HCT116 (cell line): ENCODE results near the gene RARB. TPM values are rescaled to one million over a fixed set of nuclear protein-coding genes. Genes with fewer than 3 reads are reported as not detected.

Experiments
- ATAC-seq: fragments of 200-7000 bp; cut with Tn5 transposase; 2 replicates; pipeline ENCODE4 v1.9.1; 2020; ENCODE audit warnings: mild to moderate bottlenecking, moderate library complexity
- BruUV-seq: library from RNA; stranded (reverse); fragments of 400-500 nt; replicated peaks from 2 replicates; lab custom pipeline; 2021; lab: Mats Ljungman, UMichigan
- CTCF ChIA-PET: fragments of 300-600 bp; sonication (Branson Sonifier 250); formaldehyde crosslinking; loops from one replicate; lab custom pipeline; 2021; ENCODE audit warnings: antibody characterized with exemption; lab: Charles Lee
- POLR2A ChIA-PET: fragments of 300-600, 350-600 bp; sonication (Branson Sonifier 250); formaldehyde crosslinking; loops from one replicate; lab custom pipeline; 2021; ENCODE audit warnings: antibody characterized with exemption; lab: Charles Lee
- RAD21 ChIA-PET, 2 experiments: fragments of 300-600 bp; sonication (Branson Sonifier 250); formaldehyde crosslinking; loops; one replicate each; lab custom pipeline; 2023; ENCODE audit warnings: low total read pairs in 2 of 2; ENCODE audit not compliant: uncharacterized antibody in 2 of 2, unreplicated experiment in 2 of 2, low non-redundant PET in 1 of 2; lab: Charles Lee
- DNase-seq: peaks from one replicate; pipeline ENCODE4 v3.0.0-alpha.2; 2010; ENCODE audit warnings: low read depth, low spot score
- H2AFZ ChIP-seq: fragments of 200-600 bp; shearing (Covaris generic), sonication (generic); 2 replicates; pipeline ENCODE4 v1.6.1; 2017; ENCODE audit warnings: low read depth, mixed run types, mixed read lengths, antibody characterized with exemption, low read length; ENCODE audit not compliant: poor library complexity, severe bottlenecking
- H3K27ac ChIP-seq: 2 replicates; pipeline ENCODE4 v1.5.1; 2012; ENCODE audit warnings: low read depth, low read length
- H3K27me3 ChIP-seq: fragments of 200-600 bp; sonication (generic); 2 replicates; pipeline ENCODE4 v1.6.1; 2016; ENCODE audit warnings: mixed run types, low read length, mixed read lengths; ENCODE audit not compliant: insufficient read depth
- H3K36me3 ChIP-seq, 2 experiments: fragments of 200-500 bp in 1 of 2; fragments of 200-600 bp in 1 of 2; sonication (Bioruptor generic) in 1 of 2; sonication (generic) in 1 of 2; 2 replicates each; pipeline versions ENCODE4 v1.5.1 to v1.6.1; 2014 to 2016; ENCODE audit warnings: low read length in 2 of 2, inconsistent platforms in 1 of 2, mixed read lengths in 1 of 2, mixed run types in 1 of 2; ENCODE audit not compliant: insufficient read depth in 2 of 2, control insufficient read depth in 1 of 2
- H3K4me1 ChIP-seq, 2 experiments: fragments of 200-600 bp in 1 of 2; sonication (generic) in 1 of 2; 2 replicates each; pipeline versions ENCODE4 v1.5.1 to v1.6.1; 2012 to 2017; ENCODE audit warnings: low read length in 2 of 2, inconsistent platforms in 1 of 2, mild to moderate bottlenecking in 1 of 2, mixed read lengths in 1 of 2, mixed run types in 1 of 2, moderate library complexity in 1 of 2; ENCODE audit not compliant: insufficient read depth in 2 of 2, control insufficient read depth in 1 of 2
- H3K4me2 ChIP-seq: fragments of 200-600 bp; sonication (generic); 2 replicates; pipeline ENCODE4 v1.6.1; 2017; ENCODE audit warnings: mixed run types, low read length, mixed read lengths
- H3K4me3 ChIP-seq, 2 experiments: fragments of 200-600 bp in 1 of 2; sonication (generic) in 1 of 2; replicated peaks in 1 of 2; 2 replicates each; pipeline ENCODE4 v1.5.1; 2011 to 2016; ENCODE audit warnings: low read length in 2 of 2, control low read depth in 1 of 2, low read depth in 1 of 2, mild to moderate bottlenecking in 1 of 2, mixed read lengths in 1 of 2, mixed run types in 1 of 2
- H3K79me2 ChIP-seq: fragments of 200-600 bp; sonication (generic); 2 replicates; pipeline ENCODE4 v1.6.1; 2017; ENCODE audit warnings: mild to moderate bottlenecking, mixed run types, low read length, moderate library complexity, mixed read lengths; ENCODE audit not compliant: insufficient read depth
- H3K9ac ChIP-seq: fragments of 200-600 bp; sonication (generic); 2 replicates; pipeline ENCODE4 v1.6.1; 2016; ENCODE audit warnings: low read length, mixed read lengths
- H3K9me2 ChIP-seq: fragments of 200-600 bp; sonication (generic), shearing (Covaris generic); 2 replicates; pipeline ENCODE4 v1.6.1; 2017; ENCODE audit warnings: mixed run types, mild to moderate bottlenecking, moderate library complexity; ENCODE audit not compliant: insufficient read depth
- H3K9me3 ChIP-seq, 2 experiments: fragments of 200-500 bp in 1 of 2; fragments of 200-600 bp in 1 of 2; sonication (Bioruptor generic) in 1 of 2; sonication (generic) in 1 of 2; 2 replicates each; pipeline ENCODE4 v1.6.1; 2014 to 2017; ENCODE audit warnings: low read length in 2 of 2, mixed read lengths in 2 of 2, inconsistent platforms in 1 of 2, low read depth in 1 of 2, mild to moderate bottlenecking in 1 of 2, mixed run types in 1 of 2, moderate library complexity in 1 of 2; ENCODE audit not compliant: control insufficient read depth in 1 of 2, insufficient read depth in 1 of 2
- H4K20me1 ChIP-seq: fragments of 200-600 bp; sonication (generic), shearing (Covaris generic); 2 replicates; pipeline ENCODE4 v1.6.1; 2017; ENCODE audit warnings: mixed run types, mild to moderate bottlenecking, moderate library complexity; ENCODE audit not compliant: insufficient read depth
- ATF3 ChIP-seq: IDR thresholded peaks from 2 replicates; pipeline ENCODE4 v1.6.1; 2012
- CEBPB ChIP-seq: IDR thresholded peaks from 2 replicates; pipeline ENCODE4 v1.6.1; 2012; ENCODE audit warnings: low read depth
- CTCF ChIP-seq, 3 experiments: fragments of 200-600 bp in 1 of 3; sonication (generic) in 1 of 3; IDR thresholded peaks in 2 of 3; conservative IDR thresholded peaks in 1 of 3; 2 replicates each; pipeline ENCODE4 v1.5.1; 2012 to 2017; ENCODE audit warnings: low read depth in 2 of 3, low read length in 2 of 3, antibody characterized with exemption in 1 of 3, borderline replicate concordance in 1 of 3, control low read depth in 1 of 3, mild to moderate bottlenecking in 1 of 3, mixed read lengths in 1 of 3, mixed run types in 1 of 3, moderate library complexity in 1 of 3; ENCODE audit not compliant: insufficient read depth in 1 of 3
- EGR1 ChIP-seq: IDR thresholded peaks from 2 replicates; pipeline ENCODE4 v1.6.1; 2012; ENCODE audit warnings: low read depth
- EZH2 ChIP-seq: fragments of 200-600 bp; sonication (generic); IDR thresholded peaks from 2 replicates; pipeline ENCODE4 v1.6.1; 2017; ENCODE audit warnings: antibody characterized with exemption, mixed run types
- EZH2phosphoT487 ChIP-seq: fragments of 200-600 bp; IDR thresholded peaks from 2 replicates; pipeline ENCODE4 v1.6.1; 2018; ENCODE audit warnings: antibody characterized with exemption, borderline replicate concordance
- MAX ChIP-seq: IDR thresholded peaks from 2 replicates; pipeline ENCODE4 v1.6.1; 2012
- POLR2AphosphoS5 ChIP-seq: IDR thresholded peaks from 2 replicates; pipeline ENCODE4 v1.6.1; 2011; ENCODE audit warnings: mild to moderate bottlenecking, low read depth, low read length, moderate library complexity
- RAD21 ChIP-seq: IDR thresholded peaks from 2 replicates; pipeline ENCODE4 v1.6.1; 2012; ENCODE audit warnings: low read depth, mild to moderate bottlenecking
- TCF7L2 ChIP-seq: IDR thresholded peaks from 2 replicates; pipeline ENCODE4 v1.7.0; 2011; ENCODE audit warnings: borderline replicate concordance, inconsistent platforms; ENCODE audit not compliant: insufficient read depth, insufficient read length; ENCODE audit errors: extremely low read depth
- intact Hi-C: fragments of 100-400 bp; cut with micrococcal nuclease; formaldehyde crosslinking; loops from 2 replicates; pipeline ENCODE4 v1.10.0; 2022
- total RNA-seq: library from RNA; stranded (reverse); gene quantifications from one replicate; pipeline ENCODE4 v1.2.1, GENCODE V29; 2021; ENCODE audit not compliant: unreplicated experiment

RARB gene
- total RNA-seq, 1 experiment from 2014 or later, result not detected

GRCh38 chr3:25423780-25424588 lies 4.1 kb upstream of the RARB start:
- Histone ChIP-seq H3K27ac (no peak overlapping the region), H3K4me2 (no peak overlapping the region)
- intact Hi-C loops, result no loop called here

More at GRCh38 chr3:25423780-25424588, 4.1 kb upstream of the RARB start:
- no peaks in the 10 kb centered on the region for H3K4me1 ChIP-seq
- no peaks in the 10 kb centered on the region for H4K20me1 ChIP-seq
- ChIA-PET POLR2A (no interaction called here), CTCF (no interaction called here), RAD21 (no interaction called here)
- no peaks in the 10 kb centered on the region for H3K36me3 ChIP-seq
- ATAC-seq (no peak), DNase-seq (no peak)
- no peak overlapping the region for H3K4me3 ChIP-seq
- TF ChIP-seq MAX (no peak), EGR1 (no peak), CTCF (IDR thresholded peaks at IDR 0.05 in 2 of 3, conservative IDR thresholded peaks at IDR 0.05 in 1 of 3; ENCODE audit: borderline replicate concordance in 1 of 3, insufficient read depth in 1 of 3, low read depth in 2 of 3, low read length in 2 of 3) (no peak), RAD21 (no peak), ATF3 (no peak), EZH2phosphoT487 (no peak), POLR2AphosphoS5 (no peak), CEBPB (no peak), EZH2 (no peak), TCF7L2 (no peak)
- H2AFZ ChIP-seq, result no peak overlapping the region
- peaks cover 71% of the 10 kb centered on the region for H3K27me3 ChIP-seq
- no TSS peak for BruUV-seq
- H3K9ac ChIP-seq, result no peak overlapping the region
- no peaks in the 10 kb centered on the region for H3K79me2 ChIP-seq
- no peaks in the 10 kb centered on the region for H3K9me2 ChIP-seq
- H3K9me3 ChIP-seq, result no peaks in the 10 kb centered on the region
